ENCODE measurements around the gene KCNAB3.

Gene KCNAB3

GRCh38 chr17:7940743-7941142 lies 11.1 kb upstream of the KCNAB3 start:
- no peak for DNase-seq (ENCODE audit: low read depth in 2 of 3, low spot score in 2 of 3)

- no peak for DNase-seq (ENCODE audit: low read depth in 2 of 3, low spot score in 2 of 3)
These were observed 10.4 kb upstream of the KCNAB3 start for GRCh38 chr17:7940034-7940433.

DNA sequence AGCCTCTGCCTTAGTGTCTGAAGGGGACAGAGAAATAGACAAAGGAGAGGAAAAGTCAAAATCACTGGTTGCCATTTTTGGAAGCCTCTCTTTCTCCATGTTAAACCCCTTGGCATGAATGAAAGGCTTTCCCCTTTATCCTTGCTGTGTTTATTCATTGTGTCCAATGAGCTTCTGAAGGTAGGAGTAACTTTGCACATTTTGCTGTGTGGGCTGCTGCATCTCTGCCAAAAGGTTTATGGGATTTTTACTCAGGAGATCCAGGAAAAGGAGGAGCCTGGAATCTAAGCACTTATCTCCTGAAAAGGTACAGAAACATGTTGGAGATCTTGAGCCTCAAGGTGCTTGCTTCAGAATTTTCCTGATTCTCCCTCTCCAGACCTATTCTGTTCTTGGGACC lies 6.2 kb upstream of the KCNAB3 start:
- DNase-seq (ENCODE audit: low read depth in 2 of 3, low spot score in 2 of 3) = no peak

- no peak for DNase-seq (ENCODE audit: low read depth in 2 of 3, low spot score in 2 of 3)
These were observed 3.3 kb upstream of the KCNAB3 start for GRCh38 chr17:7932949-7933348.

GRCh38 chr17:7932483-7932891 lies 2.8 kb upstream of the KCNAB3 start:
- DNase-seq (ENCODE audit: low read depth in 2 of 3, low spot score in 2 of 3) = no peak

- peak; percentile 98 to 99 (median 98) for DNase-seq (ENCODE audit: low read depth in 2 of 3, low spot score in 2 of 3)
These were observed 2.2 kb upstream of the KCNAB3 start, which contains the start of the genes CNTROB and TRAPPC1 for GRCh38 chr17:7931709-7932482. Gene CNTROB (plus strand): TSS chr17:7932206. CDS start chr17:7933080, 874 bp downstream. Gene TRAPPC1 (minus strand): TSS chr17:7931946. CDS start chr17:7931829, 117 bp downstream.

- DNase-seq (ENCODE audit: low read depth in 2 of 3, low spot score in 2 of 3) = no peak
These were observed 1.4 kb upstream of the KCNAB3 start for GRCh38 chr17:7930841-7931631.

DNA sequence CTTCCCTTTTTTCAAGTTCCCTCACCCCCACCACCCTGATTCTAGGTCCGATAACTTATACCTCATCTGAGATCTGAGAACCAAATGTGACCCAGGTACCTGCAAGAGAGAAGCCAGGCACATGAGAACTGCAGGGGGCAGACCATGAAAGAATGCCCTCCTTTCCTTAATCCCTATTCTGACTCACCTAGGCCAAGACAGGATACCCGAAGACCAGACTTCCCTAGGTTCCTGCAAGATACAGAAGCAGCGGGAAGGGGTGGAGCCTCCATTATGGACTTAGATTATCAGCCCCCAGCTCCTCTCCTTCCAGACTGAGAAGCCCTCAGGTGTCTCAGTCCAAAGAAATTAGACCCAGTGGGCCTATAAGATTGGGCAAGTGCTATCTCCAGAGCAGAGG lies 2.1 kb downstream of the KCNAB3 start:
- DNase-seq (ENCODE audit: low read depth in 2 of 3, low spot score in 2 of 3) = no peak

DNA sequence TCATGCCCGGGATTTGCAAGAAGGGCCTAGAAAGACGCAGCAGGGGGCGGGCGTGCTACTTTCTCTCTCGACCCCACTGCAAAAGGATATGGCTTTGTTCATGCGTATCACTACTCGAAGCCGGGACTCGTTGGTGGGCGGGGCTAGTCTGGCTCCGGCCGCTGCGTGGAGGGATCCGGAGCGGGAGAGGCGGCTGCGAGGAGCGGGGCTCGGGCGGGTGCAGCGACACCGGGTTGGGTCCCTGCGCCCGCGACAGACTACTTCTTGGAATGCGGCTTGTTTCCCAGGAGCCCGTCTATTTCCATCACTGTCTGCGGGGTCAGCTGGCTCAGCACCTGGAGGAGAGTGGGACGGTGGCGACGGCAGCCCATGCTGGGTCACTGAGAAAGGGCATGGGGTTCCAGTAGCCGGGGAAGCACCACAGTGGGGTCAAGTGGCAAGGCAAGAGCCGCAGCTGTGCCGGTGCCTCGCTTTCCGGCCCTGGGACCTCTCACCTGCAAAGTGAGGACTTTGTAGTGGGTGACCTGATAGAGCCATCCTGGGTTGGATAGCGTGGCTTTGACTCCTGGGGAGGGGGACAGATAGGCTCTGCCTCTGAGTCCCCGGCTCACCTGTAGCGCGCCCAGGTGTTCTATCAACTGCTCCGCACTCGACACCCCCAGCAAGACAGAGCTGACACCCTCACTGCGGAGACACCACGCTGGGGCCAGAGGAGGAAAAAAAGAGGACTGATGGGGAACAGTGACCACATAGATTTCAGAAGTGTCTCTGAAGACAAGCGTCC lies 6.6 kb downstream of the KCNAB3 start:
- peak; percentile 40 to 55 (median 41) for DNase-seq (ENCODE audit: low read depth in 2 of 3, low spot score in 2 of 3)

DNA sequence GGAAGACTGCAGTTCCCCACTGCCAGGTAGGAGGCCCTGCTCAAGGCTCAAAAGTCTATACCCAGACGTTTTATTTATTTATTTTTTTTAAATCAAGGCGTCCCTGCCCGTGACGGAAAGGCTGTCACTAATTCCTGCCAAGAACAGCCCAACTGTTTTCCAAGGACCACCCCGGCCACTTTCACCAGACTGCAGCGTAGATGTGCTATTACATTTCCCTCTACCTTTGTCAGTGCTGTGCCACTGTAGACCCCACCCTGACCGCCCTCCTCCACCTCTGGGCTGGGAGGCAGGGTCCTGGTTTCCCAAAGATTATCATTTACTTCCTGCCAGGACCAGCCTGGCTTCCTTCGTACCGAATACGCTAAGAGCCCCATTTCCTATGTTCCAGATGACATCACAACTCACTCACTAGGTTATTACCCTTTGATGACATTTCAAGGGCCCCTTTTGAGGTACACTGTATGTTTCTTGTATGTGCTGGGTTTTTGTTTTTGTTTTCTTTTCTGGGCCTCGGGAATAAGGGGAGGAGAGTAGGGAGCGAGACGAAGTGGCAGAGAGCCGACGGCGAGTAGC lies 7.3 kb downstream of the KCNAB3 start:
- no peak for DNase-seq (ENCODE audit: low read depth in 2 of 3, low spot score in 2 of 3)

DNA sequence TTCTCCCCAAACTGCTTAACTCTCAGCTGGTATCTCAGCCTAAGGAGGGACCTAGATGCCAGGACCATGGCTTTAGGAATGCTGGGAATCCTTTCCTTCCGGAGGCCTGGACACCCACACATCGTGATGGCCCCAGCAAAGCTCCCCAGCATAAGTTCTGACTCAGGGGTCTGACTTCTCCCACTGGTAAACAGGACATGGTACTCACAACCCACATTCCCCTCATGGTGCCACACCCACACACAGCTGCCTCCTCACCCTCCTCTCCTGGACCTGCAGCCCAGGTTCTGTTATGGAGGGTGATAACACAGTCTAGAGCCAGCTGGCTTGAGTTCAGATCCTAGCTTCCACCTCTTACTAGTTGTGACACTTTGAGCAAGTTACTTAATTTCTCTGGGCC lies 12.8 kb downstream of the KCNAB3 start:
- DNase-seq (ENCODE audit: low read depth in 2 of 3, low spot score in 2 of 3) = no peak

GRCh38 chr17:7916385-7916682 lies 13.3 kb downstream of the KCNAB3 start:
- DNase-seq (ENCODE audit: low read depth in 2 of 3, low spot score in 2 of 3) = no peak

- DNase-seq (ENCODE audit: low read depth in 2 of 3, low spot score in 2 of 3) = peak; percentile 62 to 77 (median 76)
These were observed 13.9 kb downstream of the KCNAB3 start, which contains the start of gene RNF227 for GRCh38 chr17:7915611-7916384. Gene RNF227 (minus strand): TSS chr17:7916289. CDS start chr17:7916195, 94 bp downstream.

DNA sequence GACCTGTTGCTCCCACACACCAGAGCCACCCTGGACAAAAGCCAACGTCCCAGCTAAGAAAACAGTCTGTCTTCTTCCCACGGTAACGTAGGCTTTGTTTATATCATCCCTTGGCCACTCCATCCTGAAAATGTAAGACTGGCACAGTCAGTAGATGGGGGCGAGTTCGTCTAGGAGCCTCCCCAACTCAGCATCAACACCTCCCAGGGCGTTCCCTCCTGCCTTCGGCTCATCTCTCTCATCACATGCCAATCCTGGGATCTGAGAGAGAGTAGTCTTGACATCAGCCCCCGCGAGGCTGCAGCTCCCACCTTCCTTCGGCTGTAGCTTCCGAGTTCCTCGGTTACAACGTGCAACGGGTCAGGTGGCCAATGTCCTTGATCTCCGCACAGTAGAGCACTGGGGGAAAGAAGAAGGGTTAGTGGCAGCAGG lies 14.5 kb downstream of the KCNAB3 start:
- DNase-seq (ENCODE audit: low read depth in 2 of 3, low spot score in 2 of 3) = no peak

DNA sequence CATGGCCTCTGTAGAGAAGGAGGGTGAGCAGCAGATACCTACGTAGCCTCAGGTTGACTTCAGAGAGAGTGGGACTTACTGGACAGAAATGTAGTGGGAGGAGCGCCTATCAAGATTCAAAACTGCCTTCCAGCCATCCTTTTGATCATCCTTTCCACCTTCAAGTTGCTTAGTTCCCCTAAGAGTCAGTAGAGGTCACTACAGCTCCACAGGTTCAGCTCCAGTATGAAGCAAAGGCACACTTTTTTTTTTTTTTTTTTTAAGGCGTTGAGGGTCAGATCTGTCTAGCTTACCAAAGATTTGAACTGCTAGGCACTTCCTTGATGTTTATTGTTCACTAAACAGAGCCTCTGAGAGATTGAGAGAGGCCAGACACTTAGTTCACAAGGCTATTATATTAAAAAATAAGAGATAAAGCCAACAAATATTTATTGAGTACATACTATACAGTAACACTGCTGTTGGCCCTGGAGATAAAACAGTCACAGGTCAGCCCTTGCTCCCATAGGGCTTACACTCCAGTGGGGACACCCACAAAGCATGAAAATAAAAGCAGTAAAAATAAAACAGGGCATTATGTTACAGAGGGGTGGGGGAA lies 16.6 kb downstream of the KCNAB3 start:
- no peak for DNase-seq (ENCODE audit: low read depth in 2 of 3, low spot score in 2 of 3)

DNA sequence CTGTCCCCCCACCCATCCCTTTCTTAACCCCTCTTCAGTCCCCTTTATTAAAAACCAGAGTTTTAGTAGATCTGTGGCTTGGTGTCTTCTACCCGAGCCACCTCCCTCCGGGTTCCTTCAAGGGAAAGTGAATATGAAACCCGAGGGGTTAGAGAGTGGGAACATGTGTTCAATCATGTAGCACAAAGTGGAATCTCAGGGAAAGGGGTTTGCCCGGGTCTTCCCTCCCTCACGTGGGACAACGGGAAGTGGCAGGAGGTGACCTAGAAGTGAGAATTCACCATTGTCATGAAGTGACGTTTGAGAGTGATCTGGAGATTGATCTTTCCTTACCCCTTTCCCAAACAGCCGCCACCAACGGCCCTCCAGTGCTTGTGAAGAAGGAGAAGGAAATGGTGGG lies 18.5 kb downstream of the KCNAB3 start:
- no peak for DNase-seq (ENCODE audit: low read depth in 2 of 3, low spot score in 2 of 3)

GRCh38 chr17:7910711-7911110 lies 18.9 kb downstream of the KCNAB3 start:
- DNase-seq (ENCODE audit: low read depth in 2 of 3, low spot score in 2 of 3) = no peak

GRCh38 chr17:7910281-7910680 lies 19.4 kb downstream of the KCNAB3 start:
- no peak for DNase-seq (ENCODE audit: low read depth in 2 of 3, low spot score in 2 of 3)

DNA sequence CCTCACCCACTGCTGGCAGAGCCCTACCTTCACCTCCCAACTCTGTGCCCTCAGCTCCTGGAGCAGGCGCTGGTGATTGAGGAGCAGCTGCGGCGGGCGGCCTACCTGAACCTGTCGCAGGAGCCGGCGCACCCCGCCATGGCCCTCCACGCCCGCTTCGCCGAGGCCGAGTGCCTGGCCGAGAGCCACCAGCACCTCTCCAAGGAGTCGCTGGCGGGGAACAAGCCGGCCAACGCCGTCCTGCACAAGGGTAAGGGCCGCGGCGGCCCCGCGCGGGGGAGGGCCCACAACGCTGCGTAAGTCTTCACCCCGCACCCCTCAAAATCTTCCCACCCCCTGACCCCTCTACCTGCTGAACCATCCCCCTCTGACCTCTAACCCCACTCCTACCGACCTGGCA lies 20.6 kb downstream of the KCNAB3 start:
- DNase-seq (ENCODE audit: low read depth in 2 of 3, low spot score in 2 of 3) = no peak

All from activated CD8-positive, alpha-beta memory T cell treated with anti-CD3 and anti-CD28 coated beads for 48 hours (primary cell).